ENCODE results near the gene ABL1. TPM values are rescaled to one million over a fixed set of nuclear protein-coding genes. Genes with fewer than 3 reads are reported as not detected.

The ABL1 gene
- total and polyA plus RNA-seq, 2 of the 13 experiments (the other 11 are each of a cell fraction or from before 2014, with no cell fraction given) = 10.8 to 20.4 TPM

- Histone ChIP-seq H3K4me1 (ENCODE audit: insufficient read depth, low read length) (peaks cover 32% of the 10 kb centered on the region), H2AFZ (ENCODE audit: low read length) (no peak overlapping the region), H3K36me3 (replicated peaks in 1 of 2; ENCODE audit: control insufficient read depth in 1 of 2, insufficient read depth in 2 of 2, low read length in 2 of 2) (no peaks in the 10 kb centered on the region), H3K9ac (ENCODE audit: insufficient read depth, low read depth, low read length) (no peak overlapping the region), H3K4me3 (replicated peaks in 1 of 3; ENCODE audit: insufficient read depth in 1 of 3, low read depth in 2 of 3, low read length in 3 of 3) (no peak overlapping the region), H3K27ac (ENCODE audit: extremely low read length, insufficient read depth, low read length) (no peak overlapping the region), H3K27me3 (ENCODE audit: control insufficient read depth in 1 of 2, insufficient read depth in 2 of 2, low read length in 2 of 2) (peaks cover 36 to 98% of the 10 kb centered on the region in 2 experiments), H3K9me3 (ENCODE audit: low read length) (no peaks in the 10 kb centered on the region), H3K79me2 (ENCODE audit: insufficient read depth, low read length) (no peaks in the 10 kb centered on the region), H3K4me2 (ENCODE audit: low read depth, low read length) (no peak overlapping the region), H4K20me1 (ENCODE audit: insufficient read depth, low read length) (no peaks in the 10 kb centered on the region)
- no TSS peak for BruUV-seq (replicated peaks)
- DNase-seq (ENCODE audit: low spot score) = no peak
- in situ Hi-C loops (cut with HindIII; ENCODE audit: extremely low pct_ligation_motif_present, low pct_unique_long_range_greater_than_20kb) (no loop called here), intact Hi-C loops (cut with micrococcal nuclease; ENCODE audit: unreplicated experiment) (no loop called here)
- FAIRE-seq = no peak
- 0% methylated on average over 1 of the region's 42 CpGs for WGBS (ENCODE audit: low lambda C conversion rate)
- ATAC-seq = no peak; the same call in 1 of the 3 replicates
- CTCF ChIA-PET (ENCODE audit: low intra/inter-chr PET ratio, low total read pairs) = no interaction called here
- TF ChIP-seq CEBPB (IDR thresholded peaks at IDR 0.05; ENCODE audit: borderline replicate concordance, low read depth, low read length) (peak; percentile 2; the same call in 1 of the 2 replicates), MEIS1 (CRISPR knock-in tag; IDR thresholded peaks at IDR 0.05; ENCODE audit: borderline replicate concordance) (no peak), NR2C2 (CRISPR knock-in tag; IDR thresholded peaks at IDR 0.05; ENCODE audit: borderline replicate concordance) (no peak), ZNF629 (CRISPR knock-in tag; conservative IDR thresholded peaks at IDR 0.05) (peak; percentile 54)
- POLR2A ChIA-PET = no interaction called here
Measured at GRCh38 chr9:130923611-130924447, 88.8 kb downstream of the ABL1 start.

GRCh38 chr9:130924448-130924788 is 89.4 kb downstream of the ABL1 start:
- Histone ChIP-seq H3K4me1 (ENCODE audit: insufficient read depth, low read length) (peaks cover 35% of the 10 kb centered on the region), H3K27me3 (ENCODE audit: control insufficient read depth in 1 of 2, insufficient read depth in 2 of 2, low read length in 2 of 2) (peaks cover 31 to 98% of the 10 kb centered on the region in 2 experiments), H3K36me3 (replicated peaks in 1 of 2; ENCODE audit: control insufficient read depth in 1 of 2, insufficient read depth in 2 of 2, low read length in 2 of 2) (no peaks in the 10 kb centered on the region), H3K4me2 (ENCODE audit: low read depth, low read length) (no peak overlapping the region), H3K4me3 (replicated peaks in 1 of 3; ENCODE audit: insufficient read depth in 1 of 3, low read depth in 2 of 3, low read length in 3 of 3) (no peak overlapping the region), H4K20me1 (ENCODE audit: insufficient read depth, low read length) (no peaks in the 10 kb centered on the region), H2AFZ (ENCODE audit: low read length) (no peak overlapping the region), H3K79me2 (ENCODE audit: insufficient read depth, low read length) (no peaks in the 10 kb centered on the region), H3K9me3 (ENCODE audit: low read length) (no peaks in the 10 kb centered on the region), H3K9ac (ENCODE audit: insufficient read depth, low read depth, low read length) (no peak overlapping the region), H3K27ac (ENCODE audit: extremely low read length, insufficient read depth, low read length) (no peak overlapping the region)
- ChIA-PET CTCF (ENCODE audit: low intra/inter-chr PET ratio, low total read pairs) (no interaction called here), POLR2A (no interaction called here)
- FAIRE-seq (no peak), ATAC-seq (no peak), DNase-seq (ENCODE audit: low spot score) (no peak)
- WGBS (ENCODE audit: low lambda C conversion rate) = 0% methylated on average over 1 of the region's 10 CpGs
- intact Hi-C loops (cut with micrococcal nuclease; ENCODE audit: unreplicated experiment) (no loop called here), in situ Hi-C loops (cut with HindIII; ENCODE audit: extremely low pct_ligation_motif_present, low pct_unique_long_range_greater_than_20kb) (no loop called here)
- BruUV-seq (replicated peaks) = no TSS peak
- TF ChIP-seq HNF1B (CRISPR knock-in tag; IDR thresholded peaks at IDR 0.05) = no peak
- TF ChIP-seq RFX5 (IDR thresholded peaks at IDR 0.05; ENCODE audit: low read depth, low read length) = no peak
- no peak for TF ChIP-seq GMEB1 (CRISPR knock-in tag; IDR thresholded peaks at IDR 0.05; ENCODE audit: borderline replicate concordance)
- no peak for TF ChIP-seq ZBED4 (CRISPR knock-in tag; IDR thresholded peaks at IDR 0.05; ENCODE audit: borderline replicate concordance)
- TF ChIP-seq TCF7L2 (IDR thresholded peaks at IDR 0.05; ENCODE audit: low read depth, low read length) = no peak
- no peak for TF ChIP-seq PRPF4 (IDR thresholded peaks at IDR 0.05; ENCODE audit: low read depth, low read length, poor library complexity, severe bottlenecking)

Data from HepG2 (cell line).